Hepatocyte (in vitro differentiated cells): ENCODE measurements around the gene KIF3A. TPM values are rescaled to one million over a fixed set of nuclear protein-coding genes. Genes with fewer than 3 reads are reported as not detected.
A peak's percentile ranks its signal among the peaks of the same experiment; 100 is the strongest.

Source experiments
- DNase-seq: peaks from one replicate; pipeline ENCODE4 v3.0.0-alpha.2; 2016; ENCODE audit warnings: low spot score
- H2AFZ ChIP-seq: fragments of 200-600 bp; sonication (generic); 2 replicates; pipeline ENCODE4 v1.6.0; 2016; ENCODE audit warnings: antibody characterized with exemption, mild to moderate bottlenecking
- H3K27ac ChIP-seq: fragments of 200-600 bp; sonication (generic); 2 replicates; pipeline ENCODE4 v1.5.1; 2016; ENCODE audit warnings: mild to moderate bottlenecking
- H3K27me3 ChIP-seq: fragments of 200-600 bp; sonication (generic); 2 replicates; pipeline ENCODE4 v1.6.1; 2016
- H3K36me3 ChIP-seq: fragments of 200-600 bp; sonication (generic); replicated peaks from 2 replicates; pipeline ENCODE4 v1.5.1; 2016; ENCODE audit warnings: low read depth; ENCODE audit not compliant: insufficient read depth
- H3K4me1 ChIP-seq: fragments of 200-600 bp; sonication (generic); 2 replicates; pipeline ENCODE4 v1.5.1; 2016; ENCODE audit warnings: mild to moderate bottlenecking, moderate library complexity; ENCODE audit not compliant: insufficient read depth
- H3K4me2 ChIP-seq: fragments of 200-600 bp; sonication (generic); 2 replicates; pipeline ENCODE4 v1.6.0; 2016
- H3K4me3 ChIP-seq: fragments of 200-600 bp; sonication (generic); 2 replicates; pipeline ENCODE4 v1.5.1; 2016; ENCODE audit warnings: mild to moderate bottlenecking
- H3K79me2 ChIP-seq: fragments of 200-600 bp; sonication (generic); 2 replicates; pipeline ENCODE4 v1.6.0; 2017; ENCODE audit warnings: mild to moderate bottlenecking
- H3K9me2 ChIP-seq: fragments of 200-600 bp; sonication (generic); replicated peaks from 2 replicates; pipeline ENCODE4 v1.6.0; 2017; ENCODE audit warnings: mild to moderate bottlenecking; ENCODE audit not compliant: insufficient read depth
- H3K9me3 ChIP-seq: fragments of 200-600 bp; sonication (generic); 2 replicates; pipeline ENCODE4 v1.5.1; 2016; ENCODE audit warnings: low read depth, mild to moderate bottlenecking
- H4K20me1 ChIP-seq: fragments of 200-600 bp; sonication (generic); 2 replicates; pipeline ENCODE4 v1.6.0; 2016; ENCODE audit warnings: mild to moderate bottlenecking; ENCODE audit not compliant: insufficient read depth, poor library complexity, severe bottlenecking
- EZH2 ChIP-seq: fragments of 200-600 bp; sonication (generic); IDR thresholded peaks from 2 replicates; pipeline ENCODE4 v1.6.1; 2016; ENCODE audit warnings: antibody characterized with exemption, mild to moderate bottlenecking, borderline replicate concordance
- EZH2phosphoT487 ChIP-seq: fragments of 200-600 bp; sonication (generic); IDR thresholded peaks from one replicate; pipeline ENCODE4 v1.6.1; 2018; ENCODE audit warnings: antibody characterized with exemption, mild to moderate bottlenecking, low read depth, moderate library complexity; ENCODE audit not compliant: unreplicated experiment, severe bottlenecking
- WGBS: methylation state at CpG from one replicate; pipeline ENCODE4 v1.1.6; 2016; ENCODE audit warnings: low lambda C conversion rate; ENCODE audit errors: missing lambda C conversion rate; 5-methylcytosine and 5-hydroxymethylcytosine counted together
- polyA plus RNA-seq: library from polyadenylated mRNA; unstranded; fragments of >200 nt; fragmentation: Nextera tagmentation; extraction: Ambion mirVana; gene quantifications from 2 replicates; pipeline ENCODE4 v1.2.1, GENCODE V29; 2016
- total RNA-seq: library from RNA; depleted of rRNA; stranded (reverse); fragments of >200 nt; gene quantifications from 2 replicates; pipeline ENCODE4 v1.2.3, GENCODE V29; 2014
- TF ChIP-seq, protein P1 (sequence below): fragments of 200-600 bp; sonication (generic); IDR thresholded peaks from 2 replicates; pipeline ENCODE4 v1.5.1; 2016; ENCODE audit warnings: antibody characterized with exemption, mild to moderate bottlenecking; ENCODE audit not compliant: poor library complexity

KIF3A gene
- total and polyA plus RNA-seq, 2 experiments from 2014 or later, result 9.2 to 12.6 TPM

DNA sequence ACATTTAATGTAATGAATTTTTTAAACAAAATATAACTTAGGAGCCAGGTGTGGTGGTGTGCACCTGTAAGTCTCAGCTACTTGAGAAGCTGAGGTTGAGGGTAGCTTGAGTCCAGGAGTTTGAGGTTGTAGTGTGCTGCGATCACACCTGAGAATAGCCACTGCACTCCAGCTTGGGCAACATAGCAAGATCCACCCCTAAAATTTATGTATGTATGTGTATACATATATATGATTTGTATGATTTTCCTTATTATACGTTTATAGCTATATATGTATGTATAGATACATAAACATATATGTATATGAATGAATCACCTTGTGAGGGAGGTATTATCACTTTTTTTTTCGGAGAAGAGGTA is 9.2 kb upstream of the KIF3A start:
- H3K79me2 ChIP-seq, result no peaks in the 10 kb centered on the region
- H3K9me2 ChIP-seq, result no peaks in the 10 kb centered on the region
- no peaks in the 10 kb centered on the region for H3K9me3 ChIP-seq
- H3K36me3 ChIP-seq, result no peaks in the 10 kb centered on the region
- H3K4me1 ChIP-seq, result peaks cover 4% of the 10 kb centered on the region
- H3K27me3 ChIP-seq, result peaks cover 32% of the 10 kb centered on the region
- 36% methylated on average over 3 of the region's 3 CpGs for WGBS
- no peak for DNase-seq
- H3K4me2 ChIP-seq, result peak overlapping the region; percentile 95
- H3K4me3 ChIP-seq, result no peak overlapping the region
- no peak overlapping the region for H3K27ac ChIP-seq
- no peaks in the 10 kb centered on the region for H4K20me1 ChIP-seq
- H2AFZ ChIP-seq, result peak overlapping the region; percentile 92
- TF ChIP-seq, protein P1, sequence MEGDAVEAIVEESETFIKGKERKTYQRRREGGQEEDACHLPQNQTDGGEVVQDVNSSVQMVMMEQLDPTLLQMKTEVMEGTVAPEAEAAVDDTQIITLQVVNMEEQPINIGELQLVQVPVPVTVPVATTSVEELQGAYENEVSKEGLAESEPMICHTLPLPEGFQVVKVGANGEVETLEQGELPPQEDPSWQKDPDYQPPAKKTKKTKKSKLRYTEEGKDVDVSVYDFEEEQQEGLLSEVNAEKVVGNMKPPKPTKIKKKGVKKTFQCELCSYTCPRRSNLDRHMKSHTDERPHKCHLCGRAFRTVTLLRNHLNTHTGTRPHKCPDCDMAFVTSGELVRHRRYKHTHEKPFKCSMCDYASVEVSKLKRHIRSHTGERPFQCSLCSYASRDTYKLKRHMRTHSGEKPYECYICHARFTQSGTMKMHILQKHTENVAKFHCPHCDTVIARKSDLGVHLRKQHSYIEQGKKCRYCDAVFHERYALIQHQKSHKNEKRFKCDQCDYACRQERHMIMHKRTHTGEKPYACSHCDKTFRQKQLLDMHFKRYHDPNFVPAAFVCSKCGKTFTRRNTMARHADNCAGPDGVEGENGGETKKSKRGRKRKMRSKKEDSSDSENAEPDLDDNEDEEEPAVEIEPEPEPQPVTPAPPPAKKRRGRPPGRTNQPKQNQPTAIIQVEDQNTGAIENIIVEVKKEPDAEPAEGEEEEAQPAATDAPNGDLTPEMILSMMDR, result no peak
- TF ChIP-seq EZH2 (no peak), EZH2phosphoT487 (no peak)

DNA sequence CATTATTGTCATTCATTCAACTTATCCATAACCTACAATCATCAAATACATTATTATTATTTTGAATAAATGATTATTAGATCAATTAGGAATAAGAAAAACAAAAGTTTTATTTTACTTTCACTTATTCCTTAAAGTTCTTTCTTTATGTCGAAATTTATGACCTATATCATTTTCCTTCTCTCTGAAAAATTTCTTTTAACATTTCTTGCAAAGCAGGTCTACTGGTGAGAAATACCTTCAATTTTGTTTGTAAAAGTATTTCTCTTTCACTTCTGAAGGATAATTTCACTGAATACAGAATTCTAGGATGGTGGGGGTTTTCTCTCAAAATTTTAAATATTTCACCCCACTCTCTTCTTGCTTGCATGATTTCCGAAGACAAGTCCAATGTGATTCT is 7.3 kb upstream of the KIF3A start:
- Histone ChIP-seq H3K4me1 (peaks cover 4% of the 10 kb centered on the region), H3K36me3 (no peaks in the 10 kb centered on the region), H3K79me2 (no peaks in the 10 kb centered on the region), H4K20me1 (no peaks in the 10 kb centered on the region), H3K27me3 (peaks cover 34% of the 10 kb centered on the region), H3K9me2 (no peaks in the 10 kb centered on the region), H2AFZ (no peak overlapping the region), H3K9me3 (no peaks in the 10 kb centered on the region), H3K4me2 (no peak overlapping the region), H3K4me3 (no peak overlapping the region), H3K27ac (no peak overlapping the region)
- TF ChIP-seq EZH2phosphoT487, result no peak
- TF ChIP-seq, protein P1, result no peak
- no peak for TF ChIP-seq EZH2
- no peak for DNase-seq
- 82% methylated on average over 2 of the region's 2 CpGs for WGBS

DNA sequence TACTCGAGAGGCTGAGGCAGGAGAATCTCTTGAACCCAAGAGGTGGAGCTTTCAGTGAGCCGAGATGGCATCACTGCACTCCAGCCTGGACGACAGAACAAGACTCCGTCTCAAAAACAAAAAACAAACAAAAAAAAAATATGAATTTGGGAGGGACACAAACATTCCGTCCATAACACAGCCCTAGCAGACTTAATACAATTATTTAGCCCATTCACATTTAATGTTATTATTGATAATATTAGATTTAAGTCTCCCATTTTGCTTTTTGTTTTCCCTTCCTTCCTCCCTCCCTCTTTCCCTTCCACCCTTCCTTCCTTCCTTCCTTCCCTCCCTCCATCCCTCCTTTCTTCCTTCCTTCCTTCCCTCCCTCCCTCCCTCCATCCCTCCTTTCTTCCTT is 5.3 kb upstream of the KIF3A start:
- no peaks in the 10 kb centered on the region for H3K79me2 ChIP-seq
- DNase-seq, result no peak
- no peak for TF ChIP-seq EZH2
- TF ChIP-seq, protein P1, result no peak
- H3K27me3 ChIP-seq, result peaks cover 26% of the 10 kb centered on the region
- H4K20me1 ChIP-seq, result no peaks in the 10 kb centered on the region
- H3K9me3 ChIP-seq, result no peaks in the 10 kb centered on the region
- no peak overlapping the region for H3K4me2 ChIP-seq
- WGBS, result 89% methylated on average over 5 of the region's 5 CpGs
- H3K36me3 ChIP-seq, result no peaks in the 10 kb centered on the region
- no peak overlapping the region for H3K4me3 ChIP-seq
- H3K27ac ChIP-seq, result no peak overlapping the region
- no peak overlapping the region for H2AFZ ChIP-seq
- H3K9me2 ChIP-seq, result no peaks in the 10 kb centered on the region
- peaks cover 4% of the 10 kb centered on the region for H3K4me1 ChIP-seq

DNA sequence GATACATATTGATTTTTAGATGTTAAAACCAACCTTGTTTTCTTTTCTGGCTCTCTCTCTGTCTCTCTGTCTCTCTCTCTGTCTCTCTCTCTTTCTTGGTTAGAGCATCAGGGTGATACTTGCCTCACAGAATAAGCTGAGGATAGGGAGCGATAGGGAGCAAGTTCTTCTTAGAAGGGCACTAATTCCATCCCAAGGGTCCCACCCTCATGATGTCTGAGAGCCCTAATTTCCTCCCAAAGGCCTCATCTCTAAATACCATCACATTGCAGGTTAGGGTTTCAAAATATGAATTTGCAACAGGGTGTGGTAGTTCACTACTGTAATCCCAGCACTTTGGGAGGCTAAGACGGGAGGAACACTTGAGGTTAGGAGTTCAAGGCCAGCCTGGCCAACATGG is 4.8 kb upstream of the KIF3A start:
- peaks cover 25% of the 10 kb centered on the region for H3K27me3 ChIP-seq
- TF ChIP-seq EZH2 (no peak), EZH2phosphoT487 (no peak)
- TF ChIP-seq, protein P1, result no peak

More for the DNA sequence above, 4.8 kb upstream of the KIF3A start:
- no peak for DNase-seq
- Histone ChIP-seq H3K4me1 (peaks cover 4% of the 10 kb centered on the region), H3K27ac (no peak overlapping the region), H3K9me3 (no peaks in the 10 kb centered on the region), H3K79me2 (no peaks in the 10 kb centered on the region), H4K20me1 (no peaks in the 10 kb centered on the region), H3K36me3 (no peaks in the 10 kb centered on the region), H2AFZ (no peak overlapping the region), H3K4me3 (no peak overlapping the region), H3K9me2 (no peaks in the 10 kb centered on the region), H3K4me2 (no peak overlapping the region)
- WGBS, result 89% methylated on average over 2 of the region's 2 CpGs
